ENCODE results near the gene FSHR. TPM values are rescaled to one million over a fixed set of nuclear protein-coding genes. Genes with fewer than 3 reads are reported as not detected.

FSHR gene
- total and polyA plus RNA-seq, 4 experiments from 2014 or later, result not detected

GRCh38 chr2:48932667-48933066 is 221.6 kb downstream of the FSHR start:
- Mint-ChIP-seq H3K27ac (no peak overlapping the region), H3K4me3 (no peak overlapping the region), H3K27me3 (peaks cover 0 to 1% of the 10 kb centered on the region in 2 donors), H3K36me3 (no peaks in the 10 kb centered on the region), H3K4me1 (no peaks in the 10 kb centered on the region), H3K9me3 (no peaks in the 10 kb centered on the region)
- Histone ChIP-seq H3K4me3 (ENCODE audit: low read length in 2 of 2) (no peak overlapping the region), H3K9me3 (ENCODE audit: control insufficient read depth in 1 of 2, low read length in 2 of 2) (no peaks in the 10 kb centered on the region), H3K27me3 (ENCODE audit: insufficient read depth, low read length) (no peaks in the 10 kb centered on the region), H3K4me1 (ENCODE audit: insufficient read depth, low read length) (no peaks in the 10 kb centered on the region), H3K27ac (ENCODE audit: low read depth, low read length) (no peak overlapping the region), H3K36me3 (ENCODE audit: insufficient read depth, low read length) (no peaks in the 10 kb centered on the region)
- intact Hi-C loops (cut with micrococcal nuclease), result no loop called here
- DNase-seq, result no peak
- POLR2A ChIA-PET (ENCODE audit: partially characterized antibody), result no interaction called here
- CTCF ChIA-PET (ENCODE audit: partially characterized antibody), result interaction anchor here (0.8 kb wide), 1 partner anchor 14 kb away, joined by 3 read pairs; no protein-coding TSS in a partner anchor

DNA sequence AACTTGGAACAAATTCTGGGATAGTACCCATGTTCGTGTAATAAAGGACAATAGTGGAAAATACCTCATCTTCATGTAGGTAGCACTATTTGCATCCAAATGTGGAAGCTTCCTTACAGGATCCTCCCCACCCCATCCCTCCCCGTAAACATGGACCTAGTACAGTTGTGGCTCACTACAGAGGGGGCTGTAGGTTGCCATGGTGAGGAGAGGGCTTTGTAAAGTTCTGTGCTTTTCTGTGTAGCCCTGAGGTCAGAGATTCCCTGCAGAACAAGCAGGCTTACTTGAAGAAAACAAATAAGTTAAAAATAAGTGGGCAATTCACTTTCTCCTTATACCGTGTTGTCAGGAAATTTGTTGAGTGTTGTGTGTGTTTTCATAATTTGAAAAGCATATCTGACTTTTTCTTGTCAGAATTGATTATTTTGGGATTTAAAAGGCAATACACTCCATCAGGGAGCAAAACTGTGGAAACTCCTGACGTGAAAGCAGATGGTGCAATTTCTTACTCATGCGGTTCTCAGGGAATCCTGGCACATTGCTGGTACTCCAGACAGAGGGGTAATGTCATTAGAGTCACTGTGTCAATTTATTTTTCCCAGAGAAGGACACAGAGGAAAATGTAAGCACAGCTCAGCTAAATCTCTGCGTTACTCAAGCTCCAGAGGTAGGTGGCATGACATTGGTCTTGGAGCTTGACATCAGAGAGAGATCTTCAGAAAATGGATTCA is 224.6 kb downstream of the FSHR start:
- DNase-seq, result no peak
- H3K27me3 ChIP-seq (ENCODE audit: insufficient read depth, low read length), result no peaks in the 10 kb centered on the region
- H3K9me3 ChIP-seq (ENCODE audit: control insufficient read depth in 1 of 2, low read length in 2 of 2), result no peaks in the 10 kb centered on the region
- no peak overlapping the region for H3K4me3 ChIP-seq (ENCODE audit: low read length in 2 of 2)
- ChIA-PET CTCF (ENCODE audit: partially characterized antibody) (no interaction called here), POLR2A (ENCODE audit: partially characterized antibody) (no interaction called here)
- Mint-ChIP-seq H3K36me3 (no peaks in the 10 kb centered on the region), H3K4me1 (no peaks in the 10 kb centered on the region), H3K4me3 (no peak overlapping the region), H3K27ac (no peak overlapping the region), H3K9me3 (peaks cover 0 to 1% (median 0%) of the 10 kb centered on the region in 8 donors), H3K27me3 (peaks cover 0 to 1% of the 10 kb centered on the region in 2 donors)
- H3K36me3 ChIP-seq (ENCODE audit: insufficient read depth, low read length), result no peaks in the 10 kb centered on the region
- intact Hi-C loops (cut with micrococcal nuclease), result no loop called here
- no peak overlapping the region for H3K27ac ChIP-seq (ENCODE audit: low read depth, low read length)
- no peaks in the 10 kb centered on the region for H3K4me1 ChIP-seq (ENCODE audit: insufficient read depth, low read length)

GRCh38 chr2:48927355-48927754 is 227.0 kb downstream of the FSHR start:
- Mint-ChIP-seq H3K27me3 (peaks cover 0 to 1% of the 10 kb centered on the region in 2 donors), H3K4me3 (no peak overlapping the region), H3K4me1 (no peaks in the 10 kb centered on the region), H3K9me3 (peaks cover 0 to 11% (median under 1%) of the 10 kb centered on the region in 8 donors), H3K27ac (no peak overlapping the region), H3K36me3 (no peaks in the 10 kb centered on the region)
- H3K4me3 ChIP-seq (ENCODE audit: low read length in 2 of 2), result no peak overlapping the region
- no peaks in the 10 kb centered on the region for H3K36me3 ChIP-seq (ENCODE audit: insufficient read depth, low read length)
- CTCF ChIA-PET (ENCODE audit: partially characterized antibody), result interaction anchor here (1.1 kb wide), 1 partner anchor 18 kb away, joined by 3 read pairs; no protein-coding TSS in a partner anchor
- H3K4me1 ChIP-seq (ENCODE audit: insufficient read depth, low read length), result no peaks in the 10 kb centered on the region
- POLR2A ChIA-PET (ENCODE audit: partially characterized antibody), result no interaction called here
- intact Hi-C loops (cut with micrococcal nuclease), result no loop called here
- DNase-seq, result no peak
- no peaks in the 10 kb centered on the region for H3K9me3 ChIP-seq (ENCODE audit: control insufficient read depth in 1 of 2, low read length in 2 of 2)
- H3K27ac ChIP-seq (ENCODE audit: low read depth, low read length), result no peak overlapping the region
- no peaks in the 10 kb centered on the region for H3K27me3 ChIP-seq (ENCODE audit: insufficient read depth, low read length)

DNA sequence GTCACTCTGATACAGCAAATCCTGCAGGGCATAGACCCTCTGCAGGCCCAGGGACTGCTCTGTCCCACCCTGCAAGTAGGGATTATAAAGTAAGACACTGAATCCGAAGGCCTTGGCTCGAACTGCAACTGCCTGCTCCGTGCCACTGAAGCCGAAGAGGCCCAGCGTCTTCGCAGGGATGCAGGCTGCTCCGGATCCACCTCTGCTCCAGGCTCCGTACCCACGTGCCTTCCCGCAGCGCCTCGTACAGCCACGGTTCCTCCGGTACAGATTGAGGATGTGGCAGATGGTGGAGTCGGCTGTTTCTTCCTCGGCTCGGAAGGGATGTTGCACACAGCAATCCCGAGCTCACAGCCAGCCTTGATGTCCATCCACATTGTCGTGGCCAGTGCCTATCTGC is 238.4 kb downstream of the FSHR start:
- H3K4me1 ChIP-seq (ENCODE audit: insufficient read depth, low read length), result no peaks in the 10 kb centered on the region
- intact Hi-C loops (cut with micrococcal nuclease), result no loop called here
- CTCF ChIA-PET (ENCODE audit: partially characterized antibody), result interaction anchor here (0.9 kb wide), 1 partner anchor 12 kb away, joined by 3 read pairs; no protein-coding TSS in a partner anchor
- no peaks in the 10 kb centered on the region for H3K27me3 ChIP-seq (ENCODE audit: insufficient read depth, low read length)
- peaks cover 0 to 16% (median 6%) of the 10 kb centered on the region in 8 donors for H3K9me3 Mint-ChIP-seq
- no peaks in the 10 kb centered on the region for H3K27me3 Mint-ChIP-seq
- POLR2A ChIA-PET (ENCODE audit: partially characterized antibody), result no interaction called here
- no peak for DNase-seq
- no peak overlapping the region for H3K4me3 ChIP-seq (ENCODE audit: low read length in 2 of 2)
- no peak overlapping the region for H3K4me3 Mint-ChIP-seq
- no peaks in the 10 kb centered on the region for H3K9me3 ChIP-seq (ENCODE audit: control insufficient read depth in 1 of 2, low read length in 2 of 2)
- no peaks in the 10 kb centered on the region for H3K36me3 ChIP-seq (ENCODE audit: insufficient read depth, low read length)
- no peaks in the 10 kb centered on the region for H3K36me3 Mint-ChIP-seq
- no peaks in the 10 kb centered on the region for H3K4me1 Mint-ChIP-seq
- no peak overlapping the region for H3K27ac ChIP-seq (ENCODE audit: low read depth, low read length)
- no peak overlapping the region for H3K27ac Mint-ChIP-seq

DNA sequence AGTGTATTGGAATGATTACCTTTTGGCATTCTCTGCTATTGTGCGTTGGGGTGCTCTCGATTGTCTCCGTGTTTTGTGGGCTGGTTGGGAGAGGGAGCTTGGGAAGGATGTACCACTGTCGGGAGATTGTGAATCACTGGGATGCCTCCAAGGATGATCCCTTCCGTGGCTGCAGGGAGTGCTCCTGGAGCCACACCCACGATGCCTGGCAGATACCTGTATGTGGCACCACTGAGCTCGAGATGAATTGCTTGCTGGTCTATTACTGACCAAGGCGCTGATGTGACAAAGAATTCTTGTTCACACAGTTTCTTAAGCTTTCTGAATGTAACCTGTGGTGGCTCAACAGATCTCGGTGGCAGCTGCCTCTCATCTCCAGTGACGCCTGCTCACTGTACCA is 239.1 kb downstream of the FSHR start:
- CTCF ChIA-PET (ENCODE audit: partially characterized antibody), result interaction anchor here (0.9 kb wide), 1 partner anchor 11 kb away, joined by 3 read pairs; no protein-coding TSS in a partner anchor
- Mint-ChIP-seq H3K36me3 (no peaks in the 10 kb centered on the region), H3K4me3 (no peak overlapping the region), H3K9me3 (peaks cover 0 to 14% (median 5%) of the 10 kb centered on the region in 8 donors), H3K4me1 (no peaks in the 10 kb centered on the region), H3K27me3 (no peaks in the 10 kb centered on the region), H3K27ac (no peak overlapping the region)
- Histone ChIP-seq H3K4me1 (ENCODE audit: insufficient read depth, low read length) (no peaks in the 10 kb centered on the region), H3K27ac (ENCODE audit: low read depth, low read length) (no peak overlapping the region), H3K4me3 (ENCODE audit: low read length in 2 of 2) (no peak overlapping the region), H3K9me3 (ENCODE audit: control insufficient read depth in 1 of 2, low read length in 2 of 2) (no peaks in the 10 kb centered on the region), H3K36me3 (ENCODE audit: insufficient read depth, low read length) (no peaks in the 10 kb centered on the region), H3K27me3 (ENCODE audit: insufficient read depth, low read length) (no peaks in the 10 kb centered on the region)
- intact Hi-C loops (cut with micrococcal nuclease), result no loop called here
- DNase-seq, result no peak
- POLR2A ChIA-PET (ENCODE audit: partially characterized antibody), result no interaction called here

GRCh38 chr2:48914477-48915089 is 239.7 kb downstream of the FSHR start:
- Histone ChIP-seq H3K4me1 (ENCODE audit: insufficient read depth, low read length) (no peaks in the 10 kb centered on the region), H3K36me3 (ENCODE audit: insufficient read depth, low read length) (no peaks in the 10 kb centered on the region), H3K27ac (ENCODE audit: low read depth, low read length) (no peak overlapping the region), H3K27me3 (ENCODE audit: insufficient read depth, low read length) (no peaks in the 10 kb centered on the region), H3K4me3 (ENCODE audit: low read length in 2 of 2) (no peak overlapping the region), H3K9me3 (ENCODE audit: control insufficient read depth in 1 of 2, low read length in 2 of 2) (no peaks in the 10 kb centered on the region)
- Mint-ChIP-seq H3K9me3 (peaks cover 0 to 13% (median 3%) of the 10 kb centered on the region in 8 donors), H3K36me3 (no peaks in the 10 kb centered on the region), H3K27me3 (no peaks in the 10 kb centered on the region), H3K27ac (no peak overlapping the region), H3K4me3 (no peak overlapping the region), H3K4me1 (no peaks in the 10 kb centered on the region)
- intact Hi-C loops (cut with micrococcal nuclease), result no loop called here
- CTCF ChIA-PET (ENCODE audit: partially characterized antibody), result no interaction called here
- no peak for DNase-seq
- POLR2A ChIA-PET (ENCODE audit: partially characterized antibody), result no interaction called here
